GM23248 (cell line): ENCODE measurements around the gene SPNS3.

Experiments used
- EZH2 ChIP-seq: fragments of 200-600 bp; sonication (generic); IDR thresholded peaks from 2 replicates; pipeline ENCODE4 v1.6.1; 2018; ENCODE audit warnings: antibody characterized with exemption, mild to moderate bottlenecking; ENCODE audit not compliant: insufficient read depth, poor library complexity, severe bottlenecking
- EZH2phosphoT487 ChIP-seq: fragments of 200-600 bp; sonication (generic); IDR thresholded peaks from 2 replicates; pipeline ENCODE4 v1.6.1; 2018; ENCODE audit warnings: antibody characterized with exemption, moderate library complexity, mild to moderate bottlenecking, low read depth; ENCODE audit not compliant: insufficient read depth

DNA sequence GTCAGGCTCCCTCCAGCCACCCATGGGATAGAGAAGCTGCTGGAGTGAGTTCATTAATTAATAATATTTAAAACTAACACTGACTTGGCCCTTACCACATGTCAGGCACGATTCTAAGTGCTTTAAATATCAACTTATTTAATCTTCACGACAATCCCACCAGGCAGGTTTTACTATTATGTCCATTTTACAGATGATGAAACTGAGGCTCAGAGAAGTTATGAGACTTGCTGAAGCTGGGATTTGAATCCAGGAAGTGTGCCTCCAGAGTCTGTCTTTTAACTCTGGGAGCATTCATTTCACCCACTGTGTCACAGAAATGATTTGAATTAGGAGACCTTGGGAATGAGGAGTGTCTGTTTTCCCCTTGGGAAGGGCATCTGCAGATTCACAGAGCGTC is 8.8 kb downstream of the SPNS3 start:
- TF ChIP-seq EZH2phosphoT487 (no peak), EZH2 (no peak)
